NT2/D1 (cell line): ENCODE measurements around the gene GRAMD4.

Source experiments
- YY1 ChIP-seq: IDR thresholded peaks from 2 replicates; pipeline ENCODE4 v1.6.1; 2011; ENCODE audit not compliant: insufficient read length, insufficient read depth
- ZNF274 ChIP-seq: IDR thresholded peaks from 2 replicates; pipeline ENCODE4 v1.6.1; 2011; ENCODE audit warnings: mild to moderate bottlenecking, low read depth, low read length

DNA sequence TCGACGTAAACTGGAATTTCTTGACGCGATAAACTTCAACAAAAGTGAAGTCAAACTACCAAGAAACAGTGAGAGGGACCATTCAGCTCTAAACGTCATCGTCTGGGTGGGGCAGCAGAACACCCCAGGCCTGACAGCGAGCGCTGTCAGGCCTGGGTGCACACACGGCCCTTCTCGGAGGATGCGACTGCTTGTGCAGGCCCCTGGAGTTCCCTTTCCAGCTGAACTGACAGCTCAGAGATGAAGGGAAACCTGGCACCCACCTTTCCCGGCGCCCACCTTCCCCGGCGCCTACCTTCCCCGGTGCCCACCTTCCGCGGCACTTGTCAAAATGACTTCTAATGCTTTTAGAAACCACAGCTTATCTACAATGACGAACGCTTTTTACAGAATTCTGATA, 70.0 kb downstream of the GRAMD4 start:
- TF ChIP-seq YY1, result no peak
- no peak for TF ChIP-seq ZNF274
